Hematopoietic multipotent progenitor cell treated with erythropoietin and hydrocortisone succinate and interleukin-3 and kit ligand, for 8 days (in vitro differentiated cells): ENCODE results near the gene PRICKLE2.
A peak's percentile ranks its signal among the peaks of the same experiment; 100 is the strongest.

ENCODE experiments used
- DNase-seq: peaks from one replicate; pipeline ENCODE4 v3.0.0-alpha.2; 2015

PRICKLE2 gene

DNA sequence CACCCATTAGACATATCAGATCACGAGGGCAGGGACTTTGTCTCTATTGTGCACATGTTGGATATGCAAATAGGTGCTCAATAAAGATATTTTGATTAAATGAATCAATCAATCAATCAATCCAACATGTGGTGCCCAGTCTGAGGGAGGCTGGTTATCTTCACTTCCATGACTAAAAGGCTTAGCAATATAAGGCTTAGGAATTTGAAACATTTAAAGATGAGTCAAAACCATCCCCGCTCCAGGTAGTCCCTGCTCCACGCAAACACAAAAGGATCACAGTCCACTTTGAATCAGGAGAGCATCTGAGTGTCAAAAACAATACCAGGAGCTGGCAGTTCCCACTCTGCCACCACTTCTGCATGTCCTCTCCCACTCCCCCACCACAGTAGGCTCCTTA, 25.8 kb upstream of the PRICKLE2 start:
- DNase-seq: no peak

DNA sequence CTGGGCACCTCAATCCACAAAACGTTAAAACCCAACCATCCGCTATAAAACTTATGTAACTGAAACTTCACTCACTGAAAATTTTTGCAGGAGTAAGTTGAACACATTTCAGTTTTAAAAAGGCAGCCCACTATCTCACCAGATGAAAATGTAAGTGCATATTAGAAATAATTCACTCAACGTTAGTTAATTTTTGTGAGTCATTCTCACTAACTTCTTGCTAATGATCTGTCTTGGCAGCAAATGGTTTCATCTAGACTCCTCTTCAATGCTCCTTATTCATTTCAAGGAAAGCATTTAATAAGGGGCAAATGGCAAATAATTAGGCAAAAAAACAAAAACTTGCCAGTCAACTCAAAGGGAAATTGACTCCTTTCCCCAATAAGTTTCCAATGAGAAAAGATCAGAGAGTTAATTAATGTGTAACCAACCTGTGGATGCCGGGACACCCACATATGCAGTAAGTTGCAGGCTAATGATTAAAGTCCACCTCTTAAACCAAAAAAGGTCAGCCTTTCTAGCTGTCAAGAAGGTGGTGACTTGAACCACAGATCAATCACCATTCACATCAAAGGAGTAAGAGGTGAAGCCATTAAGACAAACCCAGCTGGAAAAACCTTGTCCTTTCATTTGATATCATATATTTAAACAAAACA, 22.9 kb upstream of the PRICKLE2 start:
- no peak for DNase-seq

DNA sequence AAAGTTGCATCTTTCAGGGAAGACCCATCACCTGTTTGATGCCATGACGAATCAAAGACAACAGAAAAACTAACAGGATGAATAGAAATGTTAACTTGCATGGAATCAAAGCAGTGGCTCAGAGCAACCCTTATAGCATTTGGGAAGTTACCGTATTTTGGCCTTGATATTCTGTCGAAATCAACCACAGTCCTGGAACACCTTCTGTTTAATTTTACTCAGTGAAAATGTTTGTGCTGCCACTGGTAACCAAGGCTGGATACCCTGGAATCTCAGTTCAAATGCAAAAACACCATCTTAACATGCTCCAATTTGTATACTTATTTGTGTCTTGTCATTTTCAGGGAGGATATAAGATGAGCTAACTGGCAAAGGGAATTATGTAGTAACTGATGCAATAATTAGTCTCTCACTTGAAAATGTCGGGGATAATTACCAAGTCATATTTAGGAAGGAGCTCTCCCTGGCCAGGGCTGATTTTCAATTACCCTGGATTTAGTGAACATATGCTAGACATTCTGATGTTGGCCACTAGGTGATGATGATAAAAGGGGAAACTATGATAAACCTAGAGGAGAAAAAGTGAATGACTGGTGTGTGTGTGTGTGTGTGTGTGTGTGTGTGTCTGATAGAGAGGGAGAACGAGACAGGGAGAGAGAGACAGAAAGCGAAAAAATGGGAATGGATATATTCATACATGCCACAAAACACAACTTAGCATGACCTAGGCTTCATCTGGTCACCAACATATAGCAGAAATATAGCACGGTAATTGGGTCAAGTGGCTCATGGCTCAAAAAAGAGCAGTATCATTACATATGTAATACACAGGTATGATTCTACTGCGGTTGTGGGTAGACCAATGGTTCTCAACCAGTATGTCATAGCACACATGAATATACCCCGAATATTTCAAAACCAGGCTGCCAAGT, 19.0 kb upstream of the PRICKLE2 start:
- DNase-seq: peak; percentile 27

DNA sequence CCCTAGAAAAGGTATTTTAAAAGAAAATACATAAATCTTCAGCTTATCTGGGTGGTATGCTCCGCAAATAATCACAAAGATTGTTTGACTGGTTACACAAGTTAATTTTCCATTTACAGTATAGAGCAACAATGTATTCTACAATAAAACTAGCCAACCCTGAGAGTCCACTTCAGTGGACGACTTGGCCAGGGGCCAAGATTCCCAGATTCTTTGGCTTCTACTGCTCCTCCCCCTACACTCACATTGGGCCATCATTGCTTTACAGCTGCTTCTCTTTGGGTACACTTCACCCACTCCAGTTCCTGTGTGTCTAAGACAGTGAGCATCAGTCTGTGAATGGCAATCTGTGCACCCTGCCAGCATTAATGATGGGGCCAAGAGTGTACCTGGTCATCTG, 17.2 kb upstream of the PRICKLE2 start:
- DNase-seq: no peak

DNA sequence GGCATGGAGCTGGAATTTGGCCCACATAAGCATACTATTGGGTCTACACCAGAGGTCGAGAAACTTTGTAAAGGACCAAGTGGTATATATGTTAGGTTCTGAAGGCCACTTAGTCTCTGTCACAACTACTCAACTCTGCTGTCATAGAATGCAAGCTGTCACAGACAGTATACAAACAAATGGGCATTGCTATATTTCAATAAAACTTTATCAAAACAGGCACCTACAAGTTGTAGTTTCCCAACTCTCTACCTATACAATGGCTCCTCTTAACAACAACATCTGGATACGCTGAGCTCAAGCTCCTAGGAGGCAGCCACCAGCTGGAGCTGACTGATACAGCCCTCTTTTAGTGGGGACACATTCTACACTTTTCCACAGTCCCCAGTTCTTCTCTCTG, 15.7 kb upstream of the PRICKLE2 start:
- DNase-seq: no peak

DNA sequence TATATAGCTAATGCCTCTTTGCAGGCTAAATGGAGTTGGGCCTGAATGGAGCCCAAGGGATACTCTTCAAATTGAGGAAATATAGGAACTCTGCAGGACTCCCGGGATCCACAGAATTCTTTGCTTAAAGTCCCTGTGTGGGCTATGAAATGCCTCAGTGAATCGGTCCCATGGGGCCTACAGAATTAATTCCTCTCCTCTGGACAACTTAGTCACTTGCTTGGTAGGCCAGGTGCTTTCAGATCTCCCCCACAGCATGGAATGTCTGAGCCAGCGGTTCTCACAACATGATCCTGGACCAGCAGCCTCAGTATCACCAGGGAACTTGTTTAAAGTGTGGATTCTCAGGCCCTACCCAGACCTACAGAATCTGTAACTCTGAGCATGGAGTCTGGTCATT, 15.1 kb upstream of the PRICKLE2 start:
- no peak for DNase-seq

DNA sequence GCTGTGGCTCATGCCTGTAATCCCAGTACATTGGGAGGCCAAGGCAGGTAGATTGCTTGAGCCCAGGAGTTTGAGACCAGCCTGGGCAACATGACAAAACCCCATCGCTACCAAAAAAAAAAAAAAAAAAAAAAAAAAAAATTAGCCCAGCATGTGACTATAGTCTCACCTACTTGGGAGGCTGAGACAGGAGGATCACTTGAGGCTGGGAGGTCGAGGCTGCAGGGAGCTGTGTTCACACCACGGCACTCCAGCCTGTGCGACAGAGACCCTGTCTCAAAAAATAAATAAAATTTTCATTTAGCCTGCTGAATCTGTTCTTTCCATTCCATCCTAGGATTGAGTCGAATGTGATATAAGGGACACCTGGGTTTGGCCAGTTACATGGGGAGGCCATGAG, 14.6 kb upstream of the PRICKLE2 start:
- no peak for DNase-seq

DNA sequence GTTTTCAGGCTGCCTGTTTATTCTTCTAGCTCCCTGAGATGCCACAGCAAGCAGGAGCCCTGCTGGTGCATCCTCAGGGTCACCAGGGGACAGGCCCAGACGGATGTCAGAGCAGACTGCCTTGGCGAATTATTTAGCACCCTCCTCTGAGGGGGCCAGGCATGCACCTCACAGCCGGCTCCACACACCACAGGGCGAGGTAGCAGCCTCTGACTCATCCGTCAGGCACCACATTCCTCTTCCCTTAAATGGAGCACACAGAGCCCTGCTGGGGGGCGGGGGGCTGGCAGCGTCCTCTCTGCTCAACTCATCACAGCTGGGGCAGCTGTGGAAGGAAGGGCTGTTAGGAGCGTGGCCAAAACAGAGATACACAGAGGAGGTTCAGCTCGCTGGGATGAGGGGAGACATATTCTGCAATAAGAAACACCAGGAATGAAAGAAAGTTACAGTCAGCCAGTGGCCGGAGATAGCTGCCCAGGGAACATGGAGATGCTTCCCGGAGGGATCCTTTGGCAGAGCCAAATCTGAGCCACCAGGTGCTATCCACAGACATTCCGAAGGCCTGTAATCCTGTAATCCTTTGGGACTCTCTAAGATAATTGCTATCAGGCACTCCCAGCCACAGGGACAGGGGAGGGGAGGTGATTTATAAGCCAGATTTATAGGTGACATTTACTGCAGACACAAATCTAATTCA, 13.9 kb upstream of the PRICKLE2 start:
- no peak for DNase-seq

DNA sequence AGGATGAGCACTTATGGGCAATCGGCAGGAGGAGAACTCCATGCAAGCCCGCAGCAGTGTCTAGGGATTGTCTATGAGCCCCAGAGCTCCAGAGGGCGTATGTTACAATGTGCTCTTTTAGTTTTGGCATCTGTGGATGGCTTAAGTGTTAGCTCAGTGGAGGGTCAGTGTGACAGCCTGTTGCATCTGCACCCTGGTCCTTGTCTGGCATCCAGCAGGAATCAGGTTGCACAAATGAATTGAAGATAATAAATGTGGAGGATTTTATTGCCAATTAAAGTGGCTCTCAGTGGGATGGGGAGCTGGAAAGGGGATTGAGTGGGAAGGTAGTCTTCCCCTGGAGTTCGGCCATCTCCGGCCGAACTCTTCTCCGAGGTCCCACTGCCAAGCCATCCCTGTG, 11.8 kb upstream of the PRICKLE2 start:
- no peak for DNase-seq

DNA sequence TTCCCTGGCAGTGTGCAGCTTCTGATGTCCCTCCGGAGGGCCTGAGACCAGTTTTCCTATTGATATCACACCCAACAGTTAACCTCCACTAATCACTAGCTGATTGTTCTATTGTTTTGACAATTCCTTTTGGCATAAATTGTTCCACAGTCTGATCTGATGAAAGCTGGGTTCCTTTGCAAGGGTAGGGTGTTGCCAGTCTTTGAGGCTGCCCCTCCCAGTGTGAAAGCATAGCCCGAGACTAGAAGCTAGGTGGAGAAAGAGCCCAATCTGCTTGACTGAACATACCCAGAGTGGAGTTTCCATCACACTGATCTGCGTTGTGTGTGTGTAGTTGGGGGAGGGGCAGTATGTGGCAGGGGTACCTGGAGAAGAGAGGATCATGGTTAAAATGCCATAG, 10.3 kb upstream of the PRICKLE2 start:
- DNase-seq: no peak

DNA sequence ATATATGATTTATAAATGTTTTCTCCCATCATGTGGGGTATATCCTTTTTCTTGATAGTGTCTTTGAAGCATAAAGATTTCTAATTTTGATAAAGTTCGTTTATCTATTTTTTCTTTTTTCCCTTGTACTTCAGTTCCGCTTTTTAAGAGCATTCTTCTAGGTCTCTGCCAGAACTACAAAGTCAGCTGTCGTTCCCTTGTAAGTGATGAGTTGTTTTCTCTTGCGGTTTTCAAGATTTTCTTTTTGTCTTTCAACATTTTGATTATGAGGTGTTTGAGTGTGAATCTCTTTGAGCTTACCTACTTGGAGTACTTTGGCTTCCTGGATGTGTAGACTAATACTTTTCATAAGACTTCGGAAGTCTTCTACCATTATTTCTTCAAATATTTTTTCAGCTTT, 9.3 kb upstream of the PRICKLE2 start:
- DNase-seq: no peak

DNA sequence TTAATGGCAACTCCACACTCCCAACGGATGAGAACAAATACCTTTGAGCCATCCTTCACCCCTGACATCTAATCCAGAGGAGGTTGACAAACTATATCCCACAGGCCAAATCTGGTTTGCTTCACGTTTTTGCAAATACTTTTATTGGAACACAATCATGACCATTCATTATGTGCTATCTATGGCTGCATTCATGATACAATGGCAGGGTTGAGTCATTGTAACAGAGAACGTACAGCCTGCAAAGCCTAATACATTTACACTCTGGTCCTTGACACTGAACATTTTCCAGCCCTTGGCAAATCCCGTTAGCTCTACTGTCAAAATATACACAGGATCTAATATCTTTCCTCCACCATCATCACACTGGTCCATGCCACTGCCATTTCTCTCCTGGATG, 7.6 kb upstream of the PRICKLE2 start:
- DNase-seq: no peak

DNA sequence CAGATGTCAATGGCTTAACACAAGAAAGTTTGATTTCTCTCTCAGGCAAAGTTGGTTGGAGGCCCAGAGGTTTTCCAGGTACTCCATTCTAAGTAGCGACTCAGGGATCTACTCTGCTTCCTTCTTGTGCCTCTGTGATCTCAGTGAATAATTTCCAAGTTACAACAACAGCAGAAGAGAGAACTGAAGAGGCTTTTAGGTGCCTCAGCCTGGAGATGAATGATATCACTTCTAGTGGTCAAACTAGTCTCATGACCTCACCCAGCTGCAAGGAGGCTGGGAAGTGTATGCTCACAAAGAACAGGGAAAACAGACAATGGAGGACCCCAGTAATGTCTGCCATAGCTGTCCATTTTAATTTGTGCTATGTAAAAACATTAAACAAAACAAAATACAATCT, 4.6 kb upstream of the PRICKLE2 start:
- no peak for DNase-seq

DNA sequence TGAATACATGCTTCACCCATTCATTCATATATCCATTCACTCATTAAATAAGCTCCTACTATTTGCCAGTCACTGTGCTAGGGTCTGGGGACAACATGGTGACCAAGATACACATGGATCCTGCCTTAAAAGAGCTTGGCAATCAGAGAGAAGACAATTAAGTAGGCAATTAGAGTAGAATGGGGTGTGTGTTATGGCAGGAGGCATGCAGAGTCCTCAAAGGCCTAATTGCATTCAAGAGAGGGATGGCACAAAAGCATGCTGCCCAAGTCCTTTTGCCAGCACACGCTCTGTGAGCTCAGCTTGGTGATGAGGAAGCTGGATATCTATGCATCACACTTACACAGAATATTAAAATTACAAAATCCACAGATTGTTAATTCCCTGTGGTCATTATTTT, 2.8 kb upstream of the PRICKLE2 start:
- no peak for DNase-seq

DNA sequence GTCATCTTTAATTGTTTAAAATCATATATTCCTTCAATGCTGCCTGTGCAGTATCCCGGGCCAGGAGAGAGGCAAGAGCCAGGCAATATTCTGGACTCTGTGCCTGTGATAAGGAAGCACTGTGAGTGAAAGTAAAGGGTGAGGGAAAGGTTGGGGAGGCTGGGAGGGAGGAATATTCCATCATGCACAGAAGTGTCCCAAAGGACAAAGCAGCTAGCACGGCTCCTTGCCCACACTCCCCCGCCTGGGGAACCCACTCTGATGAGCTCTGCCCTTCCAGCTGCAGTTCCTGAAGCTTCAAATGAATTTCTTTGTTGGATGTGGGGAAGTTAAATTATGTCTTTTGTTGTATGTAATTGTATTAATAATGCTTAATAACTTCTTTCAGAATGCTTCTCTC, 1.5 kb upstream of the PRICKLE2 start:
- no peak for DNase-seq

DNA sequence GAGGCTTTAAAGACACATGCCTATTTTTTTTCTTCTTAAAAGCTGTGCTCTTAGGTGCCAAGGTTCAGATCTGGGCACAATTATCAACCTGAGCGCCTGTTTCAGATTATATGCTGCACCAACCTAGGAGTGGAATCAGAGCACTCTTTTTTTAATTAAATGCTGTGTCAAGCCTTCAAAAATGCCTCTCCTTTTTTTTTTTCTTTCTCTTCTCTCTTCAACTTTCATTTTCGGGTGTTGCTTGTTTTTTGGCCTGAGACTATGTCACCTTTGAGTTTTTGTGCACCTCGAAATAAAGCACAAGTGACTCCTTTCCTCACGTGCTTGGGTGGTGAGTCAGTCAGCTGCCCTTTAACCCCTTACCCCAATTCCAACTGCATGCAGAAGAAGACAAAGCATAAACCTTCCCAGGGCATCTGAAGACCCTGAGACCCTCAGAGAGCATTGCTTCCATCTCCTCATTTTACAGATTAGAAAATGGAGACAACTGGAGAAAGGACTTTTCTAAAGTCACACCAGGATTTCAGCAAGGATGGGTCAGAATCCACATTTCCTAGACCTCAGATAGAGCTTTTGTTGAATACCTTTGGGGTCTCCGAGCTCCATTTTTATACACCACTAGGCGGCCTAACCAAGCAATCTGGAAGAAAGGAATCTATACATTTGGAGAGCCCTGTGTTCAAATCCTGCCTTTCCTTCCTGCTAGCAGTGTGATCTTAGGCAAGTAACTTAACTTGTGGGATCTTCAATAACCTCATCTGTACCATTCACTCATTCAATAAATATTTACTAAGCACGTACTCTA, 631 bp upstream of the PRICKLE2 start:
- DNase-seq: no peak

DNA sequence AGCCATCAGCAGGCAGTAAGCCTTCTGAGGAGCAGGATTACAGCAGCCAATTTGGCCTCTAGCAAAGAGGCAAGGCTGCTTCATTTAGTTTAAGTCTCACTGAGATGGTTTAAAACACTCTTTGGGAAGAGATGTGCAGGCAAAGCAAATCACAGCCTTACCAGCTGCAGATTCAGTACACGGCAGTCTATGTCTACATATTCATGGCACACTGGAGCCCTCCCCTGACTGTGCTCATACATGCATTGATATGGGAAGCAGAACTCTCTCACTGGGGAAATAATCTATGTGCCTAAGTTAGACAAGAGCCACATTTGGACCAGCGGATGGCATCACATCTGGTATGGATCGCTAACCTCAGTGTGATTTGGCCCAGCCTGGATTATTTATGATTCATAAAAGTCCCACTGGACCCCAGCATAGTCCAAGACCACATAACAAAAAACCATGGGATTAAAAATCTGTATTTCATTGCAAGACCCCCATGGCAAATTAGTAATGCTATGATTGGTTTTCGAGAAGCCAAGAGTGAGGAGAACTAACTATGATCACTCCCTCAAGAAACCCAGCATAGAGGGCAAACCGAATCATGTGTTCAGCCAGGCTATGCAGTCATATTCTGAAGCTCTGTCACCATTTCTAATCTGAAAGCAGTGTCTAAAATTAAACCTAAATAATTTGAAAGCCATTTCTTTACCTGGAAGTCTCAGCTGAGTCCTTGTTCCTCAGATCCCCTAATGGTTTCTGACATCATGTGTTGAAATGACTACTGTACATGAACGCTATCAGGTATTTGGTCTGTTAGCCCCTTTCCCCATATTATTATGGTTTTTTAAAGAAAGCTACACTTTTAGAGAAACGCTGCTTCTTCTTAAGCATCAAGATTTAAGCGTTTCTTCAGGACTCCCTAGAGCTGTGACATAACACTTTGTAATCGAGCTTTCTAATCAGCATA, 1.2 kb downstream of the PRICKLE2 start:
- DNase-seq: no peak

DNA sequence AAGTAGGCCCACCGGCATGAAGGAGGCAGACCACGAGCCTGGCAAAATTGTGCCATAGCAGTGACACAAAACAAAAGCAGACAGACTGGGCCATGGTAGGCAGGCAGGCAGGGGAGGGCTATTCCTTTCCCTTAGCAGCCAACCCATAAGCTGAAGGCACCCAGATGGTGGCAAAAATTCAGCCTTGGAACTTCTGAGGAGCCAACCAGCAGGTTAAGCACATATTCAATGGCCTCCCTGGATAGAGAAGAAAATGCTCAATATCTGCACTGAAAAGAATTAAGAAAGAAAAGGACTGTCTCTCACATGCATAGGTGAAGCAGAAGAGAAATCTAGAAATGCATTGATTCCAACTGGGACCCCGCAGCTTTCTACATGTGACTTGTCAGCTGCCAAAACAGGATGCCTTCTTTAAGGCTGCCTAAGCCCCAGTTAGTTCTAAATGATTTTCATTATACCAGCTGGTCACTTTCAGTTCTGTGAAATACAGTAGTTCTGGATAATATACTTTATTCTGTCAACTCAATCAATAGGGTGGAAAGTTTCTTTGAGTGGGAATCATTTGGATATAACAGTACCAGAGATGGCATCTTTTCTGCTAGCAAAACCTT, 2.7 kb downstream of the PRICKLE2 start:
- no peak for DNase-seq

DNA sequence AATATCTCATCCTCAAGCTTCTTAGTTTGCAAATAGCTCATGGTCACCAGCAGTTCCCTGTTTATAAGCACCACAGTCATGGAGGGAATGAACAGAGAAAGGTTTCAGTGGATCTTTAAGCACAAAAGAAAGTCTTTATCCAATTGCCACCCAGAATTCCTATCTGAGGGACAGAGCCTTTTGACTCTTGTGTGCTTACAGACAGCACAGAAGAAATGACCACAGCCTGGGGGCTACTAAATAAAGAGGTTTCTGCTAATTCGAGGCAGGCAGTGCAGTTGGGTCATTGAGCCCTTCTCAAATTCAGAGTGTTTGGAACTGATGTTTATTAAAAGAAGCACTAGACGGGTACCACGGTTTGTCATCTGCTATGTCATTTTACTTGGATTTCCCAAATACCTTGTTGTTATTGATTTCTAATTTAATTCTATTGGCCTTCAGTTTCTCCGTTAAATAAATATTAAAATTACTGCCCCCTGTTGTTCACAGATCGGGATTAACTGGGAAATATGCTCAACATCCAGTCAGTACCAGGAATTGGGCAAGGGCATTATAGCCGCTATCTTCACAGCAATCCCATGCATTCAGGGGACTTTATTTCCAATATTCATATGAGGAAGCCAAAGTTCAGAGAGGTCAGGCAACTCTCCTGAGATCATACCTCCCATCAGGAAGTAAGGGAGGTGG, 3.6 kb downstream of the PRICKLE2 start:
- no peak for DNase-seq

DNA sequence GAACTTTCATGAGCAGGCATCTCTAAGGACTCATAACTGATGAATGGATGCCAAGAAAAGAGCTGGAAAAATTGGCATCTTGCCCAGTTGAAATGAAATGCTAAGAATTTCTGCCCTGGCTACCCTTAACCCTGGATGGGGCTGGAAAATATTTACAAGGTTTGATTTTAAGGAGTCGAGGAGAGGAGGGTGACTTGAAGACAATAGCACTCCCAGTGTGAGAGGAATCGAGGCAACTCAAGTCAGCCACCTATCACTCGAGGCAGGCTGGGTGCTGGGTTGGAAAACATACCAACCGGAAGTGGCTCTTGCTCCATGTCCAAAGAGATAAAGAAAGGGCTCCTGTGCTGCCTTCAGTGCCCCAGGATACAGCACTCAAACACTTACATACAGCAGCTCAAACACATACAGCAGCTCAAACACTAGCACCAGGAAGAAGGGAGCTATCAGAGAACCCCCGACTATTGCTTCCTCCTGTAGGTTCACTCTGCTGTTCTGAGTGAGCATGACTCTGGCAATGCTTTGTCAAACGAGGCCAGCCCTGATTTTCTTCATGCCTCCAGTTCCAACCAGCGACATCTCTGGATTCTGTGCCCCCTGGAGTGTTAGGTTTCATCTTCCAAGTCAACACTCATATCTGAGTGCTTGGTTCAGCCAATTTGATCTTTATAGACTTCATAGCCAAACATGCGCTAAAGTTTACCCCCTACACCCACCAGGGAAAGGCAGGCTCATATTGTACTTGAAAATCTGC, 4.9 kb downstream of the PRICKLE2 start:
- DNase-seq: peak; percentile 4
